NCI-H526 (cell line): ENCODE measurements around the gene MMP14.
"Not testable (repeated sequence)": the region's sequence is repeated elsewhere in the genome, so short reads cannot be mapped to it uniquely, and the experiment has no call there.

ENCODE experiments used
- DNase-seq, 2 experiments: peaks; one replicate each; lab custom pipeline; 2025; lab: John Stamatoyannopoulos, UW

MMP14 gene

GRCh38 chr14:22814373-22814772, 22.0 kb upstream of the MMP14 start:
- DNase-seq = no peak

DNA sequence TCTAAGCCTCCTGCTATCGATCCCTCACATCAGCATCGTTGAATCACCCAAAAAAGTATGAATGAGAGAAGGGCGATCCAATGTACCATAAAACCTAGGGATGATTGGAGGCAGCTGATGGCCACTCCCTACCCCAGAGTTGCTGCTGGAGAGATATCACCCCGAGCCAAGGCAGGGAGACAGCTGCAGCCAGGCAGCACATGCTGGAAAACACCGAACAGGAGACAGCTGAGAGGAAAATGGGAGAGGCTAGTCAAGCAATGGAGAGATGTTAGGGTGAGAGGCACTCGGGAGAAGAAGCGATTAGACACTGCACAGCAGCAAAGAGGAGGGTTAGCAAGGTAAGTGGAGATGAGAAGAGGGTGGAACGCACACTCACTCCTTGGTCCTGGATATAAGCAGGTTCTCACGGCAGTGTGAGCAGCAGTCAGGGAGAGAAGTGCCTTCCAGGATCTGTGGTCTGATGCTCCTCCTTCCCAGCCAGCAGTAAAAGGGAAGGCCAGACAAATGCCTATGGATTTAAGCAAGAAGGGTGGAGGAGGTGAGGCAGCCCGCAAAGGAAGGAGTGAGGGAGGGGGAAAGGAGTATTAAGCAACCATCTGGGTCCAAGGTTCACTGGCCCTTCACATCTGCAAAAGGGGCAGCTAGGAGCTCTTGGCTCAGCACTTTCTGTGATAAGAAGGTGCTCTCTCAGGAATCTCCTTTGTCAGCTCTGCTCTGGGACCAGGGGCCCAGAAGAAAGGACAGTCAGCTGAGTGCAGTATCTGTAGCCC, 21.3 kb upstream of the MMP14 start, which contains the start of gene SLC7A7:
Gene SLC7A7 (minus strand): TSS at position 495 of the 773 bp plus-strand sequence. CDS start 2,037 bp downstream, outside the sequence.
- DNase-seq = no peak

GRCh38 chr14:22819151-22819988, 17.0 kb upstream of the MMP14 start:
- DNase-seq = no peak

DNA sequence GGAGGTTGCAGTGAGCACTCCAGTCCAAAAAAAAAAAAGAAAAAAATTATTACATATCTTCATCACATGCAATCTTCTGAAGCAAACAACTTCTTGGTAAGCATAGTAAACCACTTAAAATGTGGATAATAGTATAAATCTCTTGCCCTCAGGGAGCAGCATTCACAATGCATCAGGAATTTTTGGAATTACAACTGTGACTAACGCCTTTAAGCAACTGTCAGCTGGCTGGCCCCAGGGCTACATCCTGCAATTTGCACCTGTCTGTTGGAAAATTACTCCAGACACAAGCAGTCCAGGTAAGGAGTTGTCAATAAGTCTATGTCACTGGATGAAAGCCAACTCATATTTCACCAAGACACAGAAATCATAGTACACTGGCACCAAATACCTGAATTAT, 15.7 kb upstream of the MMP14 start:
- no peak for DNase-seq

DNA sequence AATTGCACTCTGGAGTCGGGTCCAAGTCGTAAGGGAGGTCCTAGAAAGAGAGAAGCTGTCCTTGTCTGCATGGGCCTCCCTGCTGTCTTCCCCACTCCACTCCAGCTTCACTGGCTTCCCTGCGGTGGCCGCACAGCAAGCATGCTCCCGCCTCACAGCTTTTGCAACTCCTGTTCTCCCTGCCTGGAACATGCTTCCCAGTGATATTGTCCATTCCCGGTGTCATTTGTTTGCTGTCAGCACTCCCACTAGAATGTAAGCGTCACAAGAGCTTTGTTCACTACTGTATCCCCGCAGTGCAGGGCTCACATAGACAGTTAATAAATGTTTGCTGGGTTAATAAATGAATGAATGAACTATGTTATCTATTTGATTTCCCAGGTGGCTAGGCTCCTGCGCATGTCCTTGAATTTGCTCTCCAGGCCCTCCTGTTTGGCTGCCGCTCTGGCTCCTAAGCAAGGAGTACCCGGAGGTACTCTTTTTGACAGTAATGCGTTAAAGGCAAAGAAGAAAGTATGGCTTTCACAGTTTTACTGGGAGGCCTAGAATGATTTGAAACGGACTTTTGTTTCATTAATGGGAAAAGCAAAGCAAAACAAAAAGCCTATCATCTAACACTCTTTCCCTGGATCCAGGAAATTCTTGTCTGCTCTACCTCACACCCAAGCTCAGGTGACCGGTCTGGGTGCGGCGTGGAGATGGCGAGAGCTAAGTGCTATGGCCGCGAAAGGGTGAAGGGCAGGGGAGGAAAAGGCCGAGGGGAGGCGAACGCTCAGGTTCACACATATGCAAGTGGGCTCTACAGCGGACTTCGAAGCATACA, 15.0 kb upstream of the MMP14 start:
- DNase-seq = peak in 1 of 2 experiments; percentile 25

DNA sequence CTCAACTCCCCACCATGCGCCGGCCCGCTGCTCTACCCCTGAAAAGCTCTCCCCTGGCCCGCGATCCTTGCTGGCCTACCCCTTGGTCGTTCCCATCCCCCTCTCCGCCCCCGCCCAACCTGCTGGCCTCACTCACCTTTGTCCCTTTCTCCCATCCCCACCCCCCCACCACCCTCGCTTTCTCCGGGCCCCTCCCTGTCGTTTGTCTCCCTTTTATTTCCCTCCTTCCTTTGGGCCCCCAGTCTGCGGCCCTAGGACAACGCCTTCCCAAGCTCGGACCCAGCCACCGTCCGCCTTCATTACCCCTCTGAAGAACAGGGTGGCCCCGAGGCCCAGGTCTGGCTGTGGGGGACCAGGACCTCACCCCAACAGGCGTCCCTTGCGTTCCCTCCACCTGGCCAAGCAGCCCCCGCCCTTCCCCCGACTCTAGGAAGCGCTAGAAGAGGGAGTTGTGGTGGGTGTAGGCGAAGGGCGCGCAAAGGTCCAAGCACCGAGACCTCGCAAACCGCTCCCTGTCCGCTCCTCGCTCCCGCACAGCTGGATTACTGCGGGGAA, 14.3 kb upstream of the MMP14 start:
- DNase-seq = no peak

DNA sequence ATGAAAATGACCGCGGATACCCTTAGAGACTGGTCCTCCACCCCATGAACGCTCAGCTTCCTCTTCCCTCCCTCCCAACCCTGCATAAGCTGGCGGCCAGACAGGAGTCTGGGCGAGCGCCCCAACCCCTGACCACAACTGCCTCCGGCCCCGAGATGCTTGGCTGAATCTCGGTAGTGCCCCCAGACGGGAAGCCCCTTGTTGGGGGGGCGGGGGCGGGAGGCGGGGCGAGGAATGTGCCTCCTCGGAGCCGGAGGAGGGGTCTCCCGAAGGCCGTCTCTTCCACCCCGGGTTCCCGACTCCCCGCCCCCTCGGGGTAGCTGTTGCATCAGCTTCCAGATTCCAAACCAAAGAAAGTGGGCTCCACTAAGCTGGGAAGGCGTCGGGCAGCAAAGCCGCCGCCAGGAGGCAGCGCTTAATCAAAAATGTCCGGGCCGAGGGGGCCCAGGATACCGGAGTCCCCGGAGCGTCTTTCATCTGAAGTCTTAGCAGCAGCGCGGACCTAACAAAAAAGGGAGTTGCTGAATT, 13.8 kb upstream of the MMP14 start:
- DNase-seq = peak in 1 of 2 experiments; percentile 73

GRCh38 chr14:22824711-22825359, 11.6 kb upstream of the MMP14 start:
- DNase-seq = no peak

GRCh38 chr14:22829076-22829660, 7.2 kb upstream of the MMP14 start:
- not testable (repeated sequence) for DNase-seq

DNA sequence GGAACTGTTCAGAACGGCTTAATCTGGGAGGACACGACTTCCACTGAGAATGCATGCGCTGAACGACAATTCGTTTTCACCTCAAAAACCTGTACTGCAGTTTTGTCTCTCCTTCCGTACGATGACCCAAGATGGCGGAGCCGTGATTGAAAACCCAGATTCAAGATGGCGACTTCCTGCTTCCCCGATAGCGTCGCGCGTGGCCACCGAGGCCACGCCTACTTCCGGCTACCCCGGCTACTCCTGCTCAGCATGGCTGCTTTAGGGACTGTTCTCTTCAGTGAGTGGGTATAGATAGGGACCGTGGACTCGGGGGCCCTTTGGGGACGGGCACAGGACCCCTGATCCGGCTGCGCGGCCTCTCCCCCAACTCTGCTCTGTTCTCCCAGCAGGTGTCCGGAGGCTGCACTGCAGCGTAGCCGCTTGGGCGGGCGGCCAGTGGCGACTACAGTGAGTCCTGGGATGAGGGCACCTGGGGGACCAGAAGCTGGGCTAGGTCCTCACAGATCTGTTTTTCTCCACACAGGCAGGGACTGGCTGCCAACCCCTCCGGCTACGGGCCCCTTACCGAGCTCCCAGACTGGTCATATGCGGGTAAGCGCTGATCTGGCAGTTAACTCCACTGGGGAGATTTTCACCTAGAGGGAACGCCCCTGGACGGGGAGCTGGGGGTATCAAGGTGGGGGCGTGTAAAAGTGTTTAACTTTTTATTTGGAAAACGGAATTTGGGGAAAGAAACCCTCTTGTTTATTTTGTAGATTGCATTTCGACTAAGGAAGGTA, 6.5 kb upstream of the MMP14 start, which contains the start of gene MRPL52:
Gene MRPL52 (plus strand): TSS at position 227 of the 782 bp plus-strand sequence. CDS start 26 bp downstream, at position 253.
- DNase-seq = peak; percentile 78 to 92

- no peak for DNase-seq
These were observed 5.9 kb upstream of the MMP14 start for GRCh38 chr14:22830443-22831010.

GRCh38 chr14:22835505-22835904, 880 bp upstream of the MMP14 start:
- no peak for DNase-seq

- DNase-seq = peak in 1 of 2 experiments; percentile 21
These were observed 847 bp downstream of the MMP14 start for GRCh38 chr14:22837114-22837749.

DNA sequence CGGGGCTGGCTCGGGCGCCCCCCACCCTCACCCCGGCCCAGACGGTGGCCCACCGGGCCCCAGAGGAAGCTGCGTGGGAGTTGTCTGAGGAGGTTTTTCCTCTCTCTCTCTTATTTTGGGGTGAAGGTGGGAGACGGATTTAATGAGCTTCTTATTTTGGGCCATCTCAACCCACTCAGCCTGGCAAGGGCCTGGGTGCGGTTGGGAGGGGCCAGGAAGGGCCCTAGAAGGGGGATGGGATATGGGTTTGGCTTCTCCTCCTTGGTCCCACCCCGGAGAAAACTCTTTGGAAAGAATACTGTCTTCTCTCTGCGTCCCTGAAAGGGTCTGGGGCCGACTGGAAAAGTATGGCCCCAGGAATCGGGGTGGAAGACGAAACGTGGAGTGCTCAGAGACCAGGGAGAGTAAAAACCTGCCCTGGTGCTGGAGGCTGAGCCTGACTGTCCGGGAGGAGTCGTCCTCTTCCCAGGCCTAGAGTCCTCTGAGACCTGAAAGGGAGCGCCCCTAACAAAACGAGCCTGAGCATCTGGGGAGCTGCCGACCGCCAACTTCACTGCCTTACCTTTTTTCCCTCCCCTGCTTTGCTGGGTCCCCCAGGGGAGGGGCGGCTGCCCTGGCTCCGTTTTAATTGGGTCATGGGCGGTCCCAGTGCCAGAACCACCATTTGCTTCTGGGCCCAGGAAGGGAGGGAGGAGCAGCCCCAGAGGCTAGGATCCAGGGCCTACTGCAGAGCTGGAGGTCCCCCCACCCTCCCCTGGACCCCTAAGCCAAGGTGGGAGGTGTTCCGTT, 1.6 kb downstream of the MMP14 start:
- no peak for DNase-seq

- DNase-seq = no peak
These were observed 2.3 kb downstream of the MMP14 start for GRCh38 chr14:22838631-22839041.

DNA sequence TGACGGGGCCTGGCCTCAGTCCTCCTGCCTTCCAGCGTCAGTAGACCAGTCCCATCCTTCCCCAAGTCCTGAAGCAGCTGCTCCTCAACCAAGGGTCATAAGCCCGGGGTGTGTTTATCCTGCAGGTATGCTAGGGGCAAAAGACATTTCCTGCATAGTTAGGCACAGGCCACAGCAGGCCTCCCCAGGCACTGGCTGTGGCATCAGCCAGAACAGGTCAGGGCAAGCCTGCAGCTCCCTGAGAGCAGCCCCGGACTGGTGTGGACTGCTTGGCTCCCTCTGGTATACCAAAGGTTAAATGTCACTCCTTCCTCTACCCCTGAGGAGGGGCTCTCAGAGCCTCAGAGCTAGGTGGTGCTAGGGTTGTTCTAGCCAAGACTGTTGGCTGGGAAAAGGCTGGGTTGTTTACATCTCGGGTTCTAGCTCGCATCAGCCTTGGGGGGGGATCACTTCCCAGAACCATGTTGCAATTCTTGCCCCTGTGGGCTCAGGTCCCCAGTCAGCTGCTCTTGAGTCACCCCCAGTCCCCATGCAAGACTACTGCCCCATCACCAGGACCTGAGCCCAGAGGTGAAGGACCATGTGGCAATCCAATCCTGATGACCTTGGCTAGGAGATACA, 2.9 kb downstream of the MMP14 start:
- no peak for DNase-seq

GRCh38 chr14:22841311-22841710, 4.9 kb downstream of the MMP14 start:
- DNase-seq = no peak

DNA sequence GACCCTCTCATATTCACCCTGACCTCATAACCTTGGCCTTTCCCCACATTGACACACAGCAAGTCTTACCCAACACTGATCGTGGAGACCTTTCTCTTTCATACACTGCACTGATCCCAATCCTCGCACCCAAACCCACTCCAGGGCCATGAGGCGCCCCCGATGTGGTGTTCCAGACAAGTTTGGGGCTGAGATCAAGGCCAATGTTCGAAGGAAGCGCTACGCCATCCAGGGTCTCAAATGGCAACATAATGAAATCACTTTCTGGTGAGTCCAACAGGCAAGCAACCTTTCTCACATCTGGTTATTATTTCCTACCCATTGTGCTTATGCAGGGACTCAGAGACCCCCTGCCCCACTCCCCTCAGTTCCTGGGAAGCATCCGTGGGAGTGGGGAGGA, 5.4 kb downstream of the MMP14 start:
- DNase-seq = no peak
